Measurements from ENCODE around the gene TMEM19.

The TMEM19 gene

GRCh38 chr12:71710276-71711125, 24.6 kb downstream of the TMEM19 start:
- in situ Hi-C loops (cut with MboI; ENCODE audit: low sequenced_read_pairs): no loop called here

GRCh38 chr12:71718611-71719010, 32.7 kb downstream of the TMEM19 start:
- in situ Hi-C loops (cut with MboI; ENCODE audit: low sequenced_read_pairs): no loop called here

- in situ Hi-C loops (cut with MboI; ENCODE audit: low sequenced_read_pairs): no loop called here
These were observed 33.9 kb downstream of the TMEM19 start for GRCh38 chr12:71719647-71720370.

GRCh38 chr12:71721783-71722505, 36.1 kb downstream of the TMEM19 start:
- in situ Hi-C loops (cut with MboI; ENCODE audit: low sequenced_read_pairs): no loop called here

GRCh38 chr12:71725011-71725410, 39.1 kb downstream of the TMEM19 start:
- in situ Hi-C loops (cut with MboI; ENCODE audit: low sequenced_read_pairs): loop anchor here (25.0 kb wide), 1 partner anchor 313 kb away; no protein-coding TSS in a partner anchor

GRCh38 chr12:71726548-71726947, 40.7 kb downstream of the TMEM19 start:
- in situ Hi-C loops (cut with MboI; ENCODE audit: low sequenced_read_pairs): loop anchor here (25.0 kb wide), 1 partner anchor 314 kb away; no protein-coding TSS in a partner anchor

- in situ Hi-C loops (cut with MboI; ENCODE audit: low sequenced_read_pairs): loop anchor here (25.0 kb wide), 1 partner anchor 316 kb away; no protein-coding TSS in a partner anchor
These were observed 42.1 kb downstream of the TMEM19 start for GRCh38 chr12:71727958-71728357.

- in situ Hi-C loops (cut with MboI; ENCODE audit: low sequenced_read_pairs): loop anchor here (25.0 kb wide), 1 partner anchor 319 kb away; no protein-coding TSS in a partner anchor
These were observed 45.1 kb downstream of the TMEM19 start for GRCh38 chr12:71730936-71731335.

- in situ Hi-C loops (cut with MboI; ENCODE audit: low sequenced_read_pairs): loop anchor here (25.0 kb wide), 1 partner anchor 319 kb away; no protein-coding TSS in a partner anchor
These were observed 45.8 kb downstream of the TMEM19 start for GRCh38 chr12:71731439-71732356.

- in situ Hi-C loops (cut with MboI; ENCODE audit: low sequenced_read_pairs): loop anchor here (25.0 kb wide), 1 partner anchor 320 kb away; no protein-coding TSS in a partner anchor
These were observed 46.5 kb downstream of the TMEM19 start for GRCh38 chr12:71732357-71732712.

- in situ Hi-C loops (cut with MboI; ENCODE audit: low sequenced_read_pairs): loop anchor here (25.0 kb wide), 1 partner anchor 325 kb away; no protein-coding TSS in a partner anchor
These were observed 51.3 kb downstream of the TMEM19 start for GRCh38 chr12:71737197-71737596.

GRCh38 chr12:71742998-71743397, 57.1 kb downstream of the TMEM19 start:
- in situ Hi-C loops (cut with MboI; ENCODE audit: low sequenced_read_pairs): loop anchor here (25.0 kb wide), 1 partner anchor 331 kb away; no protein-coding TSS in a partner anchor

- in situ Hi-C loops (cut with MboI; ENCODE audit: low sequenced_read_pairs): loop anchor here (25.0 kb wide), 1 partner anchor 332 kb away; no protein-coding TSS in a partner anchor
These were observed 58.8 kb downstream of the TMEM19 start for GRCh38 chr12:71744522-71745300.

- in situ Hi-C loops (cut with MboI; ENCODE audit: low sequenced_read_pairs): loop anchor here (25.0 kb wide), 1 partner anchor 335 kb away; no protein-coding TSS in a partner anchor
These were observed 61.2 kb downstream of the TMEM19 start for GRCh38 chr12:71746974-71747611.

- in situ Hi-C loops (cut with MboI; ENCODE audit: low sequenced_read_pairs): loop anchor here (25.0 kb wide), 1 partner anchor 336 kb away; no protein-coding TSS in a partner anchor
These were observed 62.4 kb downstream of the TMEM19 start for GRCh38 chr12:71748081-71748850.

GRCh38 chr12:71749666-71750065, 63.8 kb downstream of the TMEM19 start:
- in situ Hi-C loops (cut with MboI; ENCODE audit: low sequenced_read_pairs): loop anchor here (25.0 kb wide), 1 partner anchor 337 kb away; no protein-coding TSS in a partner anchor

- in situ Hi-C loops (cut with MboI; ENCODE audit: low sequenced_read_pairs): no loop called here
These were observed 67.0 kb downstream of the TMEM19 start for GRCh38 chr12:71752891-71753290.

Data from HL-60/S4 (cell line).